HT1080 (cell line): ENCODE results near the gene RALGDS. TPM values are rescaled to one million over a fixed set of nuclear protein-coding genes. Genes with fewer than 3 reads are reported as not detected.

Experiments used
- DNase-seq: peaks from one replicate; pipeline ENCODE4 v3.0.0-alpha.2; 2015; ENCODE audit warnings: low read depth
- total RNA-seq: library from RNA; depleted of rRNA; stranded (reverse); fragments of >200 nt; shearing (Covaris generic); gene quantifications from 2 replicates; pipeline ENCODE4 v1.2.3, GENCODE V29; 2014

Gene RALGDS
- total RNA-seq, 1 experiment from 2014 or later: 23.4 TPM

DNA sequence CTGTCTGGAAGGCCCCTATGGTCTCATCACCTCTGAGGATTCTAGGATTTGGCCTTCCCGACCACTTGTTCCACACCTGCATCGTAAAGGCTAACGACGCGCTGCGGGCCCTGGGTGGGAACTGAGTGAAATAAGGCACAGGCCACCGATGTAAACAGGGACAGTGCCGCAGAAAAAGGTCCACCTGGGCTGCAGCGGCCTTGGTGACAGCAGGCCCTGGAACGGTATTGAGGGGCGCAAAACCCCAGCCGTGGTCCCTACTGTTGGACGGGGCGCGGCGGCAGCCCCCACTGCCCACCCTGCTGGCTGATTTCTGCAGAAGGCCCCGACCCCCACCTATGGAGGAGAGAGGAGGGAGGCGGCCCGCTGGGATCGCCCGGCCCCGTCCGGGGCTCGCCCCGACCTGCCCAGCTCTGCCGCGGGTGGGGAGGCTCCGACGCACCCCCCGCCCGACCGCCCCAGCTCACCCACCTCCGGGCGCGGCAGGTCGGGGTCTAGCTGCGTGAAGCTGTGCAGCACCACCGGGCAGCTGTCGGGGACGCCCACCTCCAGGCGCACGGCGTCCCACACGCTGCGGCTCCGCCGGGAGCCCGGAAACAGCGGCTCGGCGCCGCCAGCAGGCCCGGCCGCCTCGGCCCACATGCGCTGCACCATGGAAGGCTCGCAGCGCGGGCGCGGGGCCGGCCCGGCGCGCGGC lies 391 bp downstream of the RALGDS start:
- DNase-seq: no peak

- DNase-seq: no peak
These were observed 1.1 kb downstream of the RALGDS start for GRCh38 chr9:133119846-133120500.

DNA sequence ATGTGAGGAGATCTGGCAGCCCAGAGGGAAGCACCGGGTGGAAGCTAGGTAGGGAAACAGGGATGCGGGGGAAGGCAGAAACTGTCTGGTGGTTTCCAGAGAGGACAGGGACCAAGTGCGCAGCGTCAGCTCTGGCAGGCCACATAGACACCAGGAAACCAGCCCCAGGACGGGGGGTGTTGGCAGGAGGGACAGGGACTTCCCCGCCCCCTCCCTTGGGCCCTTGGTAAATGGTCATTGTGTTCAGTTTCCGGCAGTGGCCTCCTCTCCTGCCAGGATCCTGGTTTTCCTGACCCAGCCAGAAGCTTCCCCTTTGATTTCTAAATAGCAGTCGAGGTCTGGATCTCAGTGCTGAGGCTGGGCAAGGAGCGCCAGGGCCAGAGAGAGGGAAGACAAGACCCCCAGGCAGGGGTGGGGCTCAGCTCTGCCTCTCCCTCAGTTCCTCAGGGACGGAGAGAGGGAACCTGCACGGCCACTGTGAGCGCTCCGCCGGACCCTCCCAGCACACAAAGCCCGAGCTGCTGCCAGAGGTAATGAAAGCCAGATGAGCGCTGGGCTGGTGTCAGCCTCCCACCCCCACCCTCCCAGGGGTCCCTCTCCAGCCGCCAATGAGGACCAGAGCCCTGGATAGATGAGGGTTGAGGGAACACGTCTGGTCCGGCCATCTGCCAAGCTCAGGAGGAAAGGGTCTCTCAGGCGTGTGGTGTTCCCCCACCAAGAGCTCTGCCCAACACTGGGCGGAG lies 1.8 kb downstream of the RALGDS start:
- DNase-seq: no peak

- DNase-seq: no peak
These were observed 2.5 kb downstream of the RALGDS start for GRCh38 chr9:133118568-133118967.

GRCh38 chr9:133118179-133118520 lies 2.9 kb downstream of the RALGDS start:
- DNase-seq: no peak

- DNase-seq: no peak
These were observed 3.5 kb downstream of the RALGDS start for GRCh38 chr9:133117271-133118178.

- no peak for DNase-seq
These were observed 4.5 kb downstream of the RALGDS start for GRCh38 chr9:133116346-133117231.

DNA sequence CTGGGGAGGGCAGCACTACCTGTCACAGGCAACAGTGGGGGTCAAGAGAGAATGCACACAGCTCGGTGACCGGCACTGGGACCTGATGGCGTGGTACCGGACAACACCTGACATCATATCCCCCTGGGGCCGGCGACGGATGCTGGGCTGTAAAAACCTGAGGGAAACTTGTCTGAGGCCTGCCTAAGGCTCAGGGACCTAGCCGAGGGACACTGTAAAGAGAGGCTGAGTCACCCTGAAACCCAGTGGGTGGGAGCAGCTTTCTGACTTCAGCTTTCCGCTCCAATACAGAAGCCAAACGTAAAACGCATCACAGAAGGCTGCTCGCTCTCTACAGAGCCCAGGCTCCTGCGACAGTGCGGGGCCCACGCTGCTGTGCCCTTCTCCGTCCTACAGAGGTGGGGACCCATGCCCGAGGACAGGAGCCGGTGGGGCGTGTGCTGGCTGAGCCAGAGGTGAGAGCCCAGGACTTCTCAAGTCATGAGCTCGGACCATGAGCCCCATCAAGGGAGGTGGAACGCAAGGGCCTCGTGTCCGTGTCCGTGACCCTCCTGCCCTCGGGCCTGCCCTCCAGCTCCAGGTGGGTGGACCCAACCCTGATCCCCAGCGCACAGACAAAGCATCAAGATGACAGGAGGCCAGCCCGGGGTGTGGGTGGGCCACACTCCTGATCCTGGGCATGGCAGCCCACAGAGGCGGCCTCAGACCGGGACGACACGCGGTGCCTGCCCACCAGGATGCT lies 5.3 kb downstream of the RALGDS start:
- no peak for DNase-seq

DNA sequence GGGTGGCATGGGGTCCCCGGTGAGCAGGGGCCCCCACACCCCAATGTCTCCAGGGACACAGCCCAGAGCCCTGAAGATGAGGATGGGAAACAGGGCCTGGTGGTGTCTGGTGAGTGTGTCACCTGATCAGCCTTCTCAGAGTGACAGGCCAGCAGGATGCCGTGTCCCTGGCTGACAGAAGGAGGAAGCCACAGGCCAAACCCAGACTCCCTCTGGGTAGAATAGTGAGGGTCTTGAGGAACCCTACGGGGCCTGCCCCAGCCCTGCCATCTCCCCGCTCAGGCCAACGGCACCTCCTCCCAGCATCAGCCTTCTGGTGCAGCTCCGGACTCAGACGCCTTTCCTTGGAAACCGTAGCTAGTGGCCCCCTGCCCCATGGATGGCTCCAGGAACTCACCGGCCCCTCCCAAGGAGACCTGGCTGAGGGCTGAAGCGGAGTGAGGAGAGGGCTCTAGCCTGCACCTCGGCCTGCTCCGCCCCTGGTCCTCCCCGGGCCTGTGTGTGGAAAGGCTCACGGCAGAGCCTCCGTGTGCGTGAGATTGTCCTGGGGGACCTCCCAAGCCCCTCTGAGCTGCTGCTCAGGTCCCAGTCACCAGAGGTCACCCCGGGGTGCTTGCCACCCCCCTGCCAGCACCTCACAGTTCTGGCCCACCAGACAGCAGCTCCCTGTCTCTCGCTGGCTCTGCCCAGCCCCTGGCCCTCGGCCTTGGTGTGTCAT lies 6.0 kb downstream of the RALGDS start:
- DNase-seq: no peak

- DNase-seq: no peak
These were observed 6.8 kb downstream of the RALGDS start for GRCh38 chr9:133113949-133114885.

DNA sequence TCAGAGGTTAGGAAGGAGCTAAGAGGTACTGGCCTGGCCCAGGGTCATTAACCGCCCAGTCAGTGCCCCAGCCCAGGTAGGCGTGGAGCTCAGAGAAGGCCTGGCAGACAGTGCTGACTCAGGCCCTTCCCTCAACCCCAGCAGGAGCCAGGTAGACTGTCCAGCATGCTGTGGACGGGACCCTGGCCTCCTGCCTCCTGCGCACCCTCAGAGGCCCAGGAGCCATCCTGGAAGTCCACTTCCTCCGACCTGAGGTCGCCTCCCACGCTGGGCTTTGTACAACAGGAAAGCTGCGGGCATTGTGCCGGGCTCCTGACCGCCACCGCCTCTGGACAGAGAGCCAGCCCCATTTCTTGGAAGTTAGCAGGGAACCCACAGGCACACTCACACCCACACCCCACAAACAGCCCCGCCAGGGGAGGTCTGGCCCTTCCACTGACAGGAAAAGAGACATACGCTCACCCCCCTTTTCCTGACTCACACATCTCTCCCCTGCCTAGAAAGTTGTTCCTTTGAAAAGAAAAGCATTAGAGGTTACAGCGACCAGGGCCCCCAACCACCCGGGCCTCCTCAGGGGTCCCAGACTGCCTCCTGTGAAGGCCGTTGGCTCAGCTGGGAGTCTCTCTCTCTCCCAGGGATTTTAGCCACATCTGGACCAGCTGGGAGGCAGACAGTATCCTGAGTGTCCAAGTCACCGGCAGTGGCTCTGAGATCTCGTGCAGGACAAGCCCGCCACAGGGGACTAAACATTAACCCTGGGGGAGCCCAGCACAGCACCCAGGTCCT lies 7.7 kb downstream of the RALGDS start:
- DNase-seq: peak; percentile 34

DNA sequence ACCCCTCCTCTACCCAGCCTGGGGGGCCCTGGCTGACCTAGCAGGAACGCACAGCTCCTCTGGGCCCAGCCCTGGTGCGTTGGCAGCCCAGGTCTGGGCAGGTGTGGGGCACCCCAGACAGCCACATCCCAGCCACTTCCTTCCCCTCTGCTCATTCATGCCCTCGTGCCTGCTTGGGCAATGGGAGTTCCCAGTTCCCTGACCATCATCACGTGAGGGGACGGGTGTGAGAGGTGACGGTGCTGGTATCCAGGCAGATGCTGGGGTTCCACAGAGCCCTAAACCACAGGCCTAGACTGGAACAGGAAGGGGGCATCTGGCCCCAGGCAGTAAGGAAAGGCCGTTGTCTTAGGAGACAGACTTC lies 8.4 kb downstream of the RALGDS start:
- DNase-seq: no peak

GRCh38 chr9:133111808-133112662 lies 9.0 kb downstream of the RALGDS start:
- no peak for DNase-seq

DNA sequence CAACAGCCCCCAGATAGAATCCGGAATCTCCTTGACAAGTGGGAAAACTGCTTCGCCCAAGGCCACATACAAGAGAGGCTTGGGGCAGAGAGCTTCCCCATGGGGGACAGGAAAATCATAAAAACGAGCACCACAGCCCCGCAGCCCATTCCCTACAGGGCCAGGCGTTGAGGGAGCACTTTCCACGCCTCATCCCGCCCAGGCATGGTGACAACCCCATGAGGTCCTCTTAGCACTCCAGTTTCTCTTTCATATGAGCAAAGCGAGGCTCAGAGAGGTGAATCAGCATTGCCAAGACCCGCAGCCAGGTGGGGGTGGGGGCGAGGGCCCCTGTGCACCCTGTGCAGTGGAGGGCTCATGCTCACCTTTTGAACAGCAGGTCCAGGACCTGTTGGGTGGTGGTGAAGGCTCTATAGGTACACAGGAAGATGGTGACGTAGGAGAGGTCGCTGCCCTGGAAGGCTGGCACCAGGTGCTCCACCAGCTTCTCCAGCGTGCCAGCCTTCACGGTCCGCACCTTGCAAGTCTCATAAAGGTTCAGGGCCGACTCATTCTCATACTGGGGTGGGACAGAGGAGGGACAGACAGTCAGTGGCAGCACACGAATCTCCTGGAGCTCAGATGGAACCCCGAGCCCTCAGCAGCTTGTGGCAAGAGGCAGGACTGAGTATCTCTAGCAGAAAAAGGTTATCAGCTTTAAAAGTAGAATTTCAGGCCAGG lies 10.9 kb downstream of the RALGDS start:
- DNase-seq: no peak

- DNase-seq: no peak
These were observed 12.0 kb downstream of the RALGDS start for GRCh38 chr9:133108794-133109641.
